IMR-90 (cell line): ENCODE measurements around the gene SH3RF3. TPM values are rescaled to one million over a fixed set of nuclear protein-coding genes. Genes with fewer than 3 reads are reported as not detected.

ENCODE experiments used
- ATAC-seq: fragments of 200-7000 bp; cut with Tn5 transposase; 2 replicates; pipeline ENCODE4 v1.9.1; 2020; ENCODE audit warnings: low read depth, mild to moderate bottlenecking, moderate library complexity
- BruUV-seq: library from RNA; stranded (reverse); fragments of 400-500 nt; replicated peaks from 2 replicates; lab custom pipeline; 2021; lab: Mats Ljungman, UMichigan
- CTCF ChIA-PET: fragments of 300-600 bp; formaldehyde crosslinking; extraction: SDS; loops from one replicate; lab custom pipeline; 2021; ENCODE audit warnings: antibody characterized with exemption; lab: Yijun Ruan, JAX
- POLR2A ChIA-PET: fragments of 300-600 bp; sonication (Branson Sonifier 250); formaldehyde crosslinking; loops from one replicate; lab custom pipeline; 2022; ENCODE audit warnings: antibody characterized with exemption; ENCODE audit not compliant: unreplicated experiment; lab: Charles Lee
- DNase-seq: peaks from one replicate; pipeline ENCODE4 v3.0.0; 2013
- H2AFZ ChIP-seq: replicated peaks from 2 replicates; pipeline ENCODE3; 2013; ENCODE audit warnings: low read length, mild to moderate bottlenecking; ENCODE audit not compliant: poor library complexity
- H2AK5ac ChIP-seq: 2 replicates; pipeline ENCODE4 v1.6.1; 2013; ENCODE audit warnings: low read depth, low read length, inconsistent platforms
- H2AK9ac ChIP-seq: replicated peaks from 2 replicates; pipeline ENCODE3; 2013; ENCODE audit warnings: mild to moderate bottlenecking, low read depth, low read length, moderate library complexity; ENCODE audit not compliant: poor library complexity
- H2BK120ac ChIP-seq: 2 replicates; pipeline ENCODE4 v1.6.1; 2013; ENCODE audit warnings: low read depth, low read length, inconsistent platforms
- H2BK15ac ChIP-seq: 3 replicates; pipeline ENCODE4 v1.6.1; 2013; ENCODE audit warnings: low read depth, low read length, inconsistent platforms
- H2BK20ac ChIP-seq: 2 replicates; pipeline ENCODE4 v1.6.1; 2013; ENCODE audit warnings: low read depth, mild to moderate bottlenecking, inconsistent platforms, low read length, moderate library complexity
- H2BK5ac ChIP-seq: 2 replicates; pipeline ENCODE4 v1.6.1; 2013; ENCODE audit warnings: mild to moderate bottlenecking, low read depth, low read length, inconsistent platforms; ENCODE audit not compliant: poor library complexity, severe bottlenecking
- H3K14ac ChIP-seq: replicated peaks from 2 replicates; pipeline ENCODE4 v1.6.1; 2013; ENCODE audit warnings: low read depth, low read length, inconsistent platforms
- H3K18ac ChIP-seq: 2 replicates; pipeline ENCODE4 v1.6.1; 2013; ENCODE audit warnings: low read depth, low read length, control low read depth
- H3K23ac ChIP-seq: 2 replicates; pipeline ENCODE4 v1.6.1; 2013; ENCODE audit warnings: low read depth, low read length, inconsistent platforms
- H3K27ac ChIP-seq: 2 replicates; pipeline ENCODE4 v1.5.1; 2013; ENCODE audit warnings: mild to moderate bottlenecking, control low read depth, low read length; ENCODE audit not compliant: insufficient read depth
- H3K27me3 ChIP-seq: 2 replicates; pipeline ENCODE4 v1.6.1; 2013; ENCODE audit warnings: low read length; ENCODE audit not compliant: control insufficient read depth, insufficient read depth
- H3K36me3 ChIP-seq: 2 replicates; pipeline ENCODE4 v1.6.1; 2013; ENCODE audit warnings: low read length, mixed read lengths; ENCODE audit not compliant: control insufficient read depth, insufficient read depth
- H3K4ac ChIP-seq: 2 replicates; pipeline ENCODE4 v1.6.1; 2013; ENCODE audit warnings: low read depth, low read length, inconsistent platforms
- H3K4me1 ChIP-seq: 2 replicates; pipeline ENCODE4 v1.6.1; 2013; ENCODE audit warnings: low read length, mixed read lengths; ENCODE audit not compliant: control insufficient read depth, insufficient read depth
- H3K4me2 ChIP-seq: 2 replicates; pipeline ENCODE4 v1.6.1; 2013; ENCODE audit warnings: low read depth, mild to moderate bottlenecking, control low read depth, low read length, moderate library complexity
- H3K4me3 ChIP-seq: 2 replicates; pipeline ENCODE4 v1.5.1; 2013; ENCODE audit warnings: low read depth, mild to moderate bottlenecking, control low read depth, low read length, moderate library complexity; ENCODE audit not compliant: insufficient read depth
- H3K56ac ChIP-seq: 2 replicates; pipeline ENCODE4 v1.6.1; 2013; ENCODE audit warnings: low read length, inconsistent platforms; ENCODE audit not compliant: insufficient read depth; ENCODE audit errors: extremely low read depth
- H3K79me1 ChIP-seq, 2 experiments: 2 replicates each; pipeline ENCODE4 v1.6.1; 2013; ENCODE audit warnings: low read length in 2 of 2, inconsistent platforms in 1 of 2, low read depth in 1 of 2
- H3K9ac ChIP-seq: 2 replicates; pipeline ENCODE4 v1.6.1; 2013; ENCODE audit warnings: low read depth, low read length, control low read depth
- H3K9me1 ChIP-seq: 2 replicates; pipeline ENCODE4 v1.6.1; 2013; ENCODE audit warnings: low read length, inconsistent platforms; ENCODE audit not compliant: insufficient read depth
- H3K9me3 ChIP-seq: 2 replicates; pipeline ENCODE4 v1.6.1; 2013; ENCODE audit warnings: low read length; ENCODE audit not compliant: control insufficient read depth, insufficient read depth
- H4K20me1 ChIP-seq: 2 replicates; pipeline ENCODE4 v1.6.1; 2013; ENCODE audit warnings: low read length, inconsistent platforms; ENCODE audit not compliant: insufficient read depth
- H4K5ac ChIP-seq: 2 replicates; pipeline ENCODE4 v1.6.1; 2013; ENCODE audit warnings: mild to moderate bottlenecking, low read depth, low read length, control low read depth
- H4K8ac ChIP-seq, 2 experiments: 2 replicates each; pipeline ENCODE4 v1.6.1; 2013; ENCODE audit warnings: low read depth in 2 of 2, low read length in 2 of 2, control low read depth in 1 of 2, inconsistent platforms in 1 of 2
- H4K91ac ChIP-seq: 2 replicates; pipeline ENCODE4 v1.6.1; 2013; ENCODE audit warnings: low read depth, low read length, inconsistent platforms; ENCODE audit not compliant: insufficient read depth
- BHLHE40 ChIP-seq: fragments of 150-350 bp; IDR thresholded peaks from 2 replicates; pipeline ENCODE4 v1.6.1; 2016; ENCODE audit warnings: mild to moderate bottlenecking, low read depth, low read length
- CHD1 ChIP-seq: IDR thresholded peaks from 2 replicates; pipeline ENCODE4 v1.6.1; 2012; ENCODE audit warnings: low read depth, low read length, improper control_type of control experiment
- FOS ChIP-seq: fragments of 150-350 bp; IDR thresholded peaks from 2 replicates; pipeline ENCODE4 v1.6.1; 2016; ENCODE audit warnings: low read depth, low read length
- MAZ ChIP-seq: IDR thresholded peaks from 2 replicates; pipeline ENCODE4 v1.6.1; 2012; ENCODE audit warnings: low read depth, mild to moderate bottlenecking, low read length, improper control_type of control experiment, moderate library complexity, borderline replicate concordance
- MXI1 ChIP-seq: IDR thresholded peaks from 2 replicates; pipeline ENCODE4 v1.6.1; 2012; ENCODE audit warnings: low read depth, mild to moderate bottlenecking, low read length, moderate library complexity, borderline replicate concordance
- POLR2A ChIP-seq: IDR thresholded peaks from 2 replicates; pipeline ENCODE4 v1.6.1; 2012; ENCODE audit warnings: mild to moderate bottlenecking, low read depth, low read length
- RAD21 ChIP-seq: IDR thresholded peaks from 2 replicates; pipeline ENCODE4 v1.6.1; 2012; ENCODE audit warnings: low read length, improper control_type of control experiment
- RCOR1 ChIP-seq: IDR thresholded peaks from 2 replicates; pipeline ENCODE4 v1.6.1; 2012; ENCODE audit warnings: mild to moderate bottlenecking, low read length, improper control_type of control experiment; ENCODE audit not compliant: insufficient replicate concordance
- WGBS, 2 experiments: methylation state at CpG; one replicate each; pipeline versions ENCODE4 v1.1.5 to v1.1.7; 2013; ENCODE audit warnings: missing lambda C conversion rate in 2 of 2; ENCODE audit not compliant: insufficient read length in 1 of 2; ENCODE audit errors: extremely low coverage in 2 of 2; 5-methylcytosine and 5-hydroxymethylcytosine counted together
- dilution Hi-C: fragments of 300-500 bp; cut with HindIII; formaldehyde crosslinking; loops from one replicate; pipeline ENCODE4 v1.14.3; 2018; ENCODE audit warnings: low sequenced_read_pairs; ENCODE audit not compliant: unreplicated experiment
- in situ Hi-C: fragments of 300-500 bp; cut with MboI; formaldehyde crosslinking; loops from 3 replicates; pipeline ENCODE4 v1.14.3; 2019; ENCODE audit warnings: low sequenced_read_pairs, inconsistent platforms, mixed read lengths
- intact Hi-C: fragments of 100-400 bp; cut with micrococcal nuclease; formaldehyde crosslinking; loops from 2 replicates; pipeline ENCODE4 v1.10.0; 2022
- polyA plus RNA-seq, 3 experiments: library from polyadenylated mRNA; depleted of rRNA; stranded (reverse); fragments of >200 nt; gene quantifications; 2 replicates each; pipeline ENCODE4 v1.2.3, GENCODE V29; 2012; ENCODE audit warnings: low replicate concordance in 1 of 3
- total RNA-seq: library from RNA; depleted of rRNA; stranded (reverse); fragments of >200 nt; gene quantifications from 2 replicates; pipeline ENCODE4 v1.2.3, GENCODE V29; 2012
- TF ChIP-seq, protein P1 (sequence below): fragments of 150-350 bp; IDR thresholded peaks from 2 replicates; pipeline ENCODE4 v1.6.1; 2016; ENCODE audit warnings: low read depth, mild to moderate bottlenecking, low read length, moderate library complexity, borderline replicate concordance
- TF ChIP-seq, protein P2 (sequence below): conservative IDR thresholded peaks from 2 replicates; pipeline ENCODE4 v1.5.1; 2012; ENCODE audit warnings: mild to moderate bottlenecking, low read depth, low read length, improper control_type of control experiment

The SH3RF3 gene
- total and polyA plus RNA-seq, 2 of the 4 experiments (the other 2 are of a cell fraction) = 3.4 to 5.3 TPM

DNA sequence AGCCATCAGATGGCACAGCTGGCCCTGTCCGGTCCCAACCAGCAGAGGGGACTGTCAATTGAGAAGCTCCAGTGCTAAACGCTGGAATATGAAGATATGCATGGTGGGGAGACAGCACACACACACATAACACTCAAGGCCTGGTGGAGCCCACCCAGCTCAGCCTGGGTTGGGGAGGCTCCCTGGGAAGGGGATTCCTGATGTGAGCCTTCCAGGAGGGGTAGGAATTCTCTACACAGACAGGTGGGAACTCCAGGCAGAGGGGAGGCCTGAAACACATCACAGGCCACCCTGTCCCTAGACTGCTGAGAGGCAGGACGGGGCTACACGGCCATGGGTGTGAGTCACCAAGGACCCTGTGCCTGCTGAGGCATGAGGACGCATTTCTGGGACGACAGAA is 49.4 kb upstream of the SH3RF3 start:
- 45% methylated on average over 4 of the region's 6 CpGs; no CpG with 5 or more reads in 1 of the 2 experiments for WGBS, 2 experiments
- BruUV-seq = no TSS peak
- no peak overlapping the region for H3K9ac ChIP-seq
- no peak overlapping the region for H2BK120ac ChIP-seq
- intact Hi-C loops = no loop called here
- no peak overlapping the region for H3K4me3 ChIP-seq
- H3K9me1 ChIP-seq = no peaks in the 10 kb centered on the region
- no peak overlapping the region for H2BK15ac ChIP-seq
- H3K9me3 ChIP-seq = no peaks in the 10 kb centered on the region
- no peak overlapping the region for H2BK5ac ChIP-seq
- TF ChIP-seq MXI1 = no peak
- TF ChIP-seq CHD1 = no peak
- TF ChIP-seq, protein P1, sequence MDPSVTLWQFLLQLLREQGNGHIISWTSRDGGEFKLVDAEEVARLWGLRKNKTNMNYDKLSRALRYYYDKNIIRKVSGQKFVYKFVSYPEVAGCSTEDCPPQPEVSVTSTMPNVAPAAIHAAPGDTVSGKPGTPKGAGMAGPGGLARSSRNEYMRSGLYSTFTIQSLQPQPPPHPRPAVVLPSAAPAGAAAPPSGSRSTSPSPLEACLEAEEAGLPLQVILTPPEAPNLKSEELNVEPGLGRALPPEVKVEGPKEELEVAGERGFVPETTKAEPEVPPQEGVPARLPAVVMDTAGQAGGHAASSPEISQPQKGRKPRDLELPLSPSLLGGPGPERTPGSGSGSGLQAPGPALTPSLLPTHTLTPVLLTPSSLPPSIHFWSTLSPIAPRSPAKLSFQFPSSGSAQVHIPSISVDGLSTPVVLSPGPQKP = no peak
- no peak for TF ChIP-seq RCOR1
- no peak for TF ChIP-seq MAZ
- TF ChIP-seq POLR2A = no peak
- no peak for TF ChIP-seq BHLHE40
- no peak for TF ChIP-seq RAD21
- TF ChIP-seq FOS = no peak
- TF ChIP-seq, protein P2, sequence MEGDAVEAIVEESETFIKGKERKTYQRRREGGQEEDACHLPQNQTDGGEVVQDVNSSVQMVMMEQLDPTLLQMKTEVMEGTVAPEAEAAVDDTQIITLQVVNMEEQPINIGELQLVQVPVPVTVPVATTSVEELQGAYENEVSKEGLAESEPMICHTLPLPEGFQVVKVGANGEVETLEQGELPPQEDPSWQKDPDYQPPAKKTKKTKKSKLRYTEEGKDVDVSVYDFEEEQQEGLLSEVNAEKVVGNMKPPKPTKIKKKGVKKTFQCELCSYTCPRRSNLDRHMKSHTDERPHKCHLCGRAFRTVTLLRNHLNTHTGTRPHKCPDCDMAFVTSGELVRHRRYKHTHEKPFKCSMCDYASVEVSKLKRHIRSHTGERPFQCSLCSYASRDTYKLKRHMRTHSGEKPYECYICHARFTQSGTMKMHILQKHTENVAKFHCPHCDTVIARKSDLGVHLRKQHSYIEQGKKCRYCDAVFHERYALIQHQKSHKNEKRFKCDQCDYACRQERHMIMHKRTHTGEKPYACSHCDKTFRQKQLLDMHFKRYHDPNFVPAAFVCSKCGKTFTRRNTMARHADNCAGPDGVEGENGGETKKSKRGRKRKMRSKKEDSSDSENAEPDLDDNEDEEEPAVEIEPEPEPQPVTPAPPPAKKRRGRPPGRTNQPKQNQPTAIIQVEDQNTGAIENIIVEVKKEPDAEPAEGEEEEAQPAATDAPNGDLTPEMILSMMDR = no peak
- H2AK9ac ChIP-seq = peak overlapping the region; percentile 28
- no peak overlapping the region for H3K18ac ChIP-seq
- H3K23ac ChIP-seq = no peak overlapping the region
- no peak for ATAC-seq
- no peaks in the 10 kb centered on the region for H3K36me3 ChIP-seq
- dilution Hi-C loops = no loop called here
- no peak for DNase-seq
- H2AK5ac ChIP-seq = no peak overlapping the region
- no peak overlapping the region for H4K5ac ChIP-seq
- in situ Hi-C loops = no loop called here
- H3K4me2 ChIP-seq = no peak overlapping the region
- H3K79me1 ChIP-seq = no peaks in the 10 kb centered on the region
- H3K4ac ChIP-seq = no peak overlapping the region
- POLR2A ChIA-PET = no interaction called here
- no peak overlapping the region for H2AFZ ChIP-seq
- H3K14ac ChIP-seq = no peak overlapping the region
- H4K20me1 ChIP-seq = no peaks in the 10 kb centered on the region; the same call in 1 of the 2 replicates
- no peak overlapping the region for H4K91ac ChIP-seq
- H3K56ac ChIP-seq = no peak overlapping the region
- no peaks in the 10 kb centered on the region for H3K4me1 ChIP-seq
- H3K27ac ChIP-seq = no peak overlapping the region
- H2BK20ac ChIP-seq = no peak overlapping the region
- no peak overlapping the region for H4K8ac ChIP-seq
- H3K27me3 ChIP-seq = peaks cover 41% of the 10 kb centered on the region
- CTCF ChIA-PET = interaction anchor here (0.6 kb wide), 1 partner anchor 25 kb away, joined by 3 read pairs; no protein-coding TSS in a partner anchor
